K562 (cell line): ENCODE measurements around the gene NUBPL. TPM values are rescaled to one million over a fixed set of nuclear protein-coding genes. Genes with fewer than 3 reads are reported as not detected.
"Not testable (repeated sequence)": the region's sequence is repeated elsewhere in the genome, so short reads cannot be mapped to it uniquely, and the experiment has no call there.

Experiments used
- ATAC-seq: fragments of 200-7000 bp; cut with Tn5 transposase; 3 replicates; pipeline ENCODE4 v1.9.1; 2020; ENCODE audit warnings: moderate library complexity
- BruUV-seq: library from RNA; stranded (reverse); fragments of 400-500 nt; replicated peaks from 2 replicates; lab custom pipeline; 2021; lab: Mats Ljungman, UMichigan
- CTCF ChIA-PET: fragments of 300-600 bp; formaldehyde crosslinking; extraction: SDS; loops from one replicate; lab custom pipeline; 2021; ENCODE audit warnings: low intra/inter-chr PET ratio; lab: Yijun Ruan, JAX
- POLR2A ChIA-PET: fragments of 300-600, 350-650 bp; sonication (Branson Sonifier 250); formaldehyde crosslinking; extraction: SDS; loops from one replicate; lab custom pipeline; 2021; ENCODE audit warnings: antibody characterized with exemption, inconsistent platforms; lab: Yijun Ruan, JAX
- DNase-seq, 4 experiments: peaks; one replicate each; pipeline versions ENCODE4 v3.0.0 to v3.0.0-alpha.2; 2011 to 2018; ENCODE audit warnings: low spot score in 3 of 4, mixed read lengths in 3 of 4; ENCODE audit errors: extremely low read depth in 1 of 4
- FAIRE-seq: peaks from 2 replicates; lab custom pipeline; 2011; peaks lifted over from hg19 to GRCh38; lab: Jason Lieb, UNC
- H2AFZ ChIP-seq: 2 replicates; pipeline ENCODE4 v1.6.0; 2011; ENCODE audit warnings: low read depth, low read length, control low read depth, inconsistent platforms
- H3K27ac ChIP-seq: fragments of 200-600 bp; 3 replicates; pipeline ENCODE4 v1.8.0; 2011; ENCODE audit warnings: low read depth, mild to moderate bottlenecking, control low read depth, inconsistent platforms, low read length, moderate library complexity, mixed read lengths; ENCODE audit errors: extremely low read depth
- H3K27me3 ChIP-seq, 2 experiments: fragments of 300-600 bp in 1 of 2; 2 replicates in 1 of 2; 3 replicates in 1 of 2; pipeline versions ENCODE4 v1.6.0 to v1.8.0; 2011; ENCODE audit warnings: inconsistent platforms in 2 of 2, low read length in 2 of 2, mild to moderate bottlenecking in 1 of 2, mixed read lengths in 1 of 2, moderate library complexity in 1 of 2; ENCODE audit not compliant: control insufficient read depth in 2 of 2, insufficient read depth in 2 of 2
- H3K36me3 ChIP-seq: fragments of 300-600 bp; 3 replicates; pipeline ENCODE4 v1.8.0; 2011; ENCODE audit warnings: mild to moderate bottlenecking, low read length, inconsistent platforms; ENCODE audit not compliant: control insufficient read depth, insufficient read depth
- H3K4me1 ChIP-seq, 2 experiments: fragments of 200-600 bp in 1 of 2; replicated peaks in 1 of 2; 2 replicates in 1 of 2; 3 replicates in 1 of 2; pipeline versions ENCODE4 v1.5.1 to v1.8.0; 2011; ENCODE audit warnings: inconsistent platforms in 2 of 2, low read length in 2 of 2, mild to moderate bottlenecking in 1 of 2, mixed read lengths in 1 of 2, moderate library complexity in 1 of 2; ENCODE audit not compliant: control insufficient read depth in 2 of 2, insufficient read depth in 2 of 2
- H3K4me2 ChIP-seq: 2 replicates; pipeline ENCODE4 v1.6.1; 2011; ENCODE audit warnings: low read length, control low read depth, inconsistent platforms, mixed read lengths; ENCODE audit not compliant: insufficient read depth
- H3K4me3 ChIP-seq: fragments of 200-600 bp; sonication (generic), shearing (Covaris generic); 2 replicates; pipeline ENCODE4 v1.5.1; 2016; ENCODE audit warnings: control low read depth, inconsistent platforms
- H3K79me2 ChIP-seq: fragments of 200-600 bp; 3 replicates; pipeline ENCODE4 v1.8.0; 2011; ENCODE audit warnings: low read length, inconsistent platforms; ENCODE audit not compliant: control insufficient read depth, insufficient read depth
- H3K9ac ChIP-seq, 2 experiments: 2 replicates each; pipeline versions ENCODE4 v1.6.0 to v1.6.1; 2011; ENCODE audit warnings: low read depth in 2 of 2, low read length in 2 of 2, control low read depth in 1 of 2, inconsistent platforms in 1 of 2, mild to moderate bottlenecking in 1 of 2, mixed read lengths in 1 of 2; ENCODE audit not compliant: insufficient read depth in 1 of 2
- H3K9me1 ChIP-seq: one replicate; pipeline ENCODE4 v1.6.0; 2011; ENCODE audit warnings: inconsistent platforms, mild to moderate bottlenecking, low read length, moderate library complexity; ENCODE audit not compliant: control insufficient read depth, insufficient read depth
- H3K9me3 ChIP-seq: replicated peaks from 2 replicates; pipeline ENCODE4 v1.5.1; 2011; ENCODE audit warnings: low read depth, low read length, inconsistent platforms; ENCODE audit not compliant: control insufficient read depth, insufficient read depth
- H4K20me1 ChIP-seq: replicated peaks from 2 replicates; pipeline ENCODE4 v1.6.1; 2011; ENCODE audit warnings: low read length, inconsistent platforms, mixed read lengths; ENCODE audit not compliant: control insufficient read depth, insufficient read depth
- EGR1 ChIP-seq: fragments of 450-650 bp; conservative IDR thresholded peaks from 2 replicates; pipeline ENCODE4 v1.6.1; 2017; ENCODE audit warnings: mild to moderate bottlenecking
- SIRT6 ChIP-seq: IDR thresholded peaks from one replicate; pipeline ENCODE4 v1.6.1; 2012; ENCODE audit warnings: low read depth, mild to moderate bottlenecking, control low read depth, inconsistent platforms, low read length, moderate library complexity
- WGBS: fragments of 100-300 bp; shearing (Covaris generic); methylation state at CpG from one replicate; pipeline ENCODE4 v1.1.6; 2016; ENCODE audit warnings: low coverage, mixed read lengths; ENCODE audit not compliant: insufficient coverage; ENCODE audit errors: missing lambda C conversion rate; 5-methylcytosine and 5-hydroxymethylcytosine counted together
- in situ Hi-C: fragments of 300-500 bp; cut with MboI; formaldehyde crosslinking; loops from 4 replicates; pipeline ENCODE4 v1.15.0; 2018; ENCODE audit warnings: inconsistent platforms, mixed read lengths
- intact Hi-C: fragments of 100-400 bp; cut with micrococcal nuclease; formaldehyde crosslinking; loops from 2 replicates; pipeline ENCODE4 v1.14.2; 2022
- polyA plus RNA-seq, 8 experiments: library from polyadenylated mRNA; depleted of rRNA in 4 of 8; stranded (reverse) in 5 of 8; unstranded in 3 of 8; fragments of >200 nt; fragmentation: Nextera tagmentation in 2 of 8; fragmentation: Illumina TruSeq in 1 of 8; extraction: Ambion mirVana in 2 of 8; extraction: Trizol in 1 of 8; gene quantifications; 2 replicates each; pipeline versions ENCODE4 v1.2.1 to v1.2.3, GENCODE V29; 2011 to 2014; ENCODE audit warnings: inconsistent platforms in 1 of 8, missing spikeins in 1 of 8
- total RNA-seq, 7 experiments: library from RNA; depleted of rRNA in 6 of 7; stranded (reverse); fragments of >200 nt in 6 of 7; fragmentation: Illumina TruSeq in 2 of 7; extraction: Trizol in 2 of 7; gene quantifications; 2 replicates each; pipeline versions ENCODE4 v1.2.1 to v1.2.3, GENCODE V29; 2011 to 2021; ENCODE audit warnings: low replicate concordance in 1 of 7

Gene NUBPL
- total and polyA plus RNA-seq, 9 of the 15 experiments (the other 6 are each of a cell fraction or from before 2014, with no cell fraction given): 3.2 to 8.7 (median 6.1) TPM

DNA sequence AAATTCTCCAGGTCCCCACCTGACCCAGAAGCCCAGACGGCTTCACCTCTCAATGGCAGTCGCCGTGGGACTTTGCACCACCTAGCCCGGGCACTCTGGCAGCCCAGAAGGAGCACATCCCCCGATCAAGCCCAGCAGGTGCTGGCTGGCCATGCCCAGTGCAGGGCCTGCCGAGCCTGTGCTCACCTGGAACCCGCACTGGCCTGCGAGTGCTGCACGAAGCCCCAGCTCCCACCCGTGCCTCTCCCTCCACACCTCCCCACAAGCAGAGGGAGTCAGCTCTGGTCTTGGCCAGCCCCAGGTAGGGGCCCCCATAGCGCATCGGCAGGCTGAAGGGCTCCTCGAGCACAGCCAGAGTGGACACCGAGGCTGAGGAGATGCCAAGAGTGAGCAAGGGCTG, 144.5 kb downstream of the NUBPL start (continued):
- TF ChIP-seq EGR1: no peak

DNA sequence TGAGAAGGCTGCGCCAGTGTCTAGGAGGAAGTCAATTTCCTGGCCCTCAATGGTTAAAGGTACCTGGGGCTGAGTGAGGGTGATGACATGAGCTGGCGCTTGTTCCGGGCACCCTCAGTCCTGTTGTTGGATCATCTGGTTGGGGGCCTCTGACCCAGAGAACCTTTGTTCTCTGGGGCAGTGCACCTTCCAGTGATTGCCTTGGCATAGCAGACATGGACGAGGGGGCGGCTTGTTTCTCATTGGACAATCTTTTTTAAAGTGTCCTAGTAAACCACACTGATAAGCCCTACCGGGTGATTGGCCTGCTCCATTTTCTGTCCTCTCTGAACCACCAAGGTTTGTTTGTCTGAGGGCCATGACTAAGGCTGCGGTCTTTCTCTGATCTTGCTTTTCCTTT, 147.5 kb downstream of the NUBPL start:
- intact Hi-C loops, in situ Hi-C loops, H3K9ac ChIP-seq, H4K20me1 ChIP-seq, H3K4me2 ChIP-seq, FAIRE-seq, H3K9me1 ChIP-seq, ATAC-seq, DNase-seq, H3K36me3 ChIP-seq, H3K9me3 ChIP-seq, CTCF ChIA-PET, H3K4me3 ChIP-seq, H2AFZ ChIP-seq, BruUV-seq, H3K79me2 ChIP-seq, POLR2A ChIA-PET, H3K4me1 ChIP-seq, H3K27ac ChIP-seq, H3K27me3 ChIP-seq: not testable (repeated sequence)
- WGBS: 58% methylated on average over 5 of the region's 7 CpGs

DNA sequence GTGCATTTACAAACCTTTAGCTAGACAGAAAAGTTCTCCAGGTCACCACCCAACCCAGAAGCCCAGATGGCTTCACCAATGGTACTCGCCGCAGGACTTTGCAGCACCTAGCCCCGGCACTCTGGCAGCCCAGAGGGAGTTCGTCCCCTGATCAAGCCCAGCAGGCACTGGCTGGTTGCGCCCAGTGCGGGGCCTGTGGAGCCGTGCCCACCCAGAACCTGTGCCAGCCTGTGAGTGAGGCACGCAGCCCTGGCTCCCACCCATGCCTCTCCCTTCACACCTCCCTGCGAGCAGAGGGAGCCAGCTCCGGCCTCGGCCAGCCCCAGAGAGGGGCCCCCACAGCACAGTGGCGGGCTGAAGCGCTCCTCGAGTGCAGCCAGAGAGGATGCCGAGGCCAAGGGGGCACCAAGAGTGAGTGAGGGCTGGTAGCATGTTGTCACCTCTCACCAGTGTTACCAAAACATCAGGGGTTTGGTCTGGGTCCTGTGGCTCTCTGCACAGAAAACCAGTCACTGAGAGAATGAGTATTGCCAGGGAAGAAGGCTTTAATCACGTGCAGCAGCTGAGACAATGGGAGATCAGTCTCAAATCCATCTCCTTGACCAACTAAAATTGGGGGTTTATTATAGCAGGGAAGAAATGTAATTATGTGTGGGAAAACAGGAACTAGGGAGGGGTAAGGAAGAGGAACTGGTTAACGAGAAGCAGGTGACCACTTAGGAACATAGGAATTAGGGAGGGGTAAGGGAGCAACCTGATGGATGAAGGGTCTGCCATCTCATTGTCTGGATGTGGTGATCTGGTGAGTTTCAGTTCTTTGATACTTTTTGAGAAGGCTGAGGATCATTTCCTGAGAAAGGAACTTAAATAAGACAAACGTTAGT, 151.3 kb downstream of the NUBPL start:
- Histone ChIP-seq H3K4me1 (no peaks in the 10 kb centered on the region), H3K36me3 (no peaks in the 10 kb centered on the region), H4K20me1 (no peaks in the 10 kb centered on the region), H3K27ac (no peak overlapping the region), H3K27me3 (no peaks in the 10 kb centered on the region), H2AFZ (no peak overlapping the region), H3K9ac (no peak overlapping the region), H3K4me2 (no peak overlapping the region), H3K79me2 (no peaks in the 10 kb centered on the region), H3K9me3 (no peaks in the 10 kb centered on the region), H3K4me3 (no peak overlapping the region), H3K9me1 (no peaks in the 10 kb centered on the region)
- DNase-seq: no peak
- ChIA-PET CTCF (interaction anchor here (0.6 kb wide), 1 partner anchor 223 kb away, joined by 3 read pairs; no protein-coding TSS in a partner anchor), POLR2A (no interaction called here)
- no peak for ATAC-seq
- no peak for FAIRE-seq
- no TSS peak for BruUV-seq
- intact Hi-C loops (no loop called here), in situ Hi-C loops (no loop called here)
- 65% methylated on average over 17 of the region's 18 CpGs for WGBS
- no peak for TF ChIP-seq SIRT6
